HepG2 (cell line): ENCODE measurements around the gene ZNF451. TPM values are rescaled to one million over a fixed set of nuclear protein-coding genes. Genes with fewer than 3 reads are reported as not detected.

ENCODE experiments used
- ATAC-seq: fragments of 200-7000 bp; cut with Tn5 transposase; 3 replicates; pipeline ENCODE4 v1.9.1; 2020; ENCODE audit warnings: mild to moderate bottlenecking, moderate library complexity
- BruUV-seq: library from RNA; stranded (reverse); fragments of 400-500 nt; replicated peaks from 2 replicates; lab custom pipeline; 2021; lab: Mats Ljungman, UMichigan
- CTCF ChIA-PET: fragments of 300-600 bp; formaldehyde crosslinking; extraction: SDS; loops from one replicate; lab custom pipeline; 2021; ENCODE audit warnings: low total read pairs, inconsistent platforms, low intra/inter-chr PET ratio; lab: Yijun Ruan, JAX
- POLR2A ChIA-PET: fragments of 350-600 bp; sonication (Branson Sonifier 250); formaldehyde crosslinking; loops from one replicate; lab custom pipeline; 2020; ENCODE audit warnings: antibody characterized with exemption, inconsistent platforms; lab: Yijun Ruan, JAX
- DNase-seq: peaks from one replicate; pipeline ENCODE4 v3.0.0-alpha.2; 2015; ENCODE audit warnings: low spot score
- FAIRE-seq: peaks from 3 replicates; lab custom pipeline; 2011; peaks lifted over from hg19 to GRCh38; lab: Jason Lieb, UNC
- H2AFZ ChIP-seq: one replicate; pipeline ENCODE4 v1.6.1; 2011; ENCODE audit warnings: low read length, inconsistent platforms
- H3K27ac ChIP-seq: fragments of 300-600 bp; 3 replicates; pipeline ENCODE4 v1.8.0; 2011; ENCODE audit warnings: mixed run types, mild to moderate bottlenecking, mixed read lengths, low read length, inconsistent platforms; ENCODE audit not compliant: insufficient read depth; ENCODE audit errors: extremely low read length
- H3K27me3 ChIP-seq, 2 experiments: fragments of 200-600 bp in 1 of 2; 2 replicates in 1 of 2; 3 replicates in 1 of 2; pipeline versions ENCODE4 v1.6.0 to v1.8.0; 2011; ENCODE audit warnings: low read length in 2 of 2, mild to moderate bottlenecking in 2 of 2, moderate library complexity in 2 of 2, inconsistent platforms in 1 of 2; ENCODE audit not compliant: insufficient read depth in 2 of 2, control insufficient read depth in 1 of 2
- H3K36me3 ChIP-seq, 2 experiments: fragments of 200-600 bp in 1 of 2; replicated peaks in 1 of 2; 2 replicates in 1 of 2; 3 replicates in 1 of 2; pipeline versions ENCODE4 v1.5.1 to v1.8.0; 2011; ENCODE audit warnings: low read length in 2 of 2, inconsistent platforms in 1 of 2; ENCODE audit not compliant: insufficient read depth in 2 of 2, control insufficient read depth in 1 of 2
- H3K4me1 ChIP-seq: 2 replicates; pipeline ENCODE4 v1.5.1; 2012; ENCODE audit warnings: low read length, inconsistent platforms; ENCODE audit not compliant: insufficient read depth
- H3K4me2 ChIP-seq: 2 replicates; pipeline ENCODE4 v1.6.0; 2011; ENCODE audit warnings: low read depth, low read length, inconsistent platforms
- H3K4me3 ChIP-seq, 3 experiments: fragments of 200-600 bp in 1 of 3; sonication (generic), shearing (Covaris generic) in 1 of 3; replicated peaks in 1 of 3; 2 replicates each; pipeline ENCODE4 v1.5.1; 2011 to 2016; ENCODE audit warnings: low read length in 3 of 3, inconsistent platforms in 2 of 3, low read depth in 2 of 3, mild to moderate bottlenecking in 2 of 3, control low read depth in 1 of 3, mixed read lengths in 1 of 3; ENCODE audit not compliant: insufficient read depth in 1 of 3
- H3K79me2 ChIP-seq: one replicate; pipeline ENCODE4 v1.6.1; 2011; ENCODE audit warnings: low read length, inconsistent platforms; ENCODE audit not compliant: insufficient read depth
- H3K9ac ChIP-seq: 2 replicates; pipeline ENCODE4 v1.6.0; 2011; ENCODE audit warnings: mild to moderate bottlenecking, low read depth, low read length, inconsistent platforms; ENCODE audit not compliant: insufficient read depth
- H3K9me3 ChIP-seq: 2 replicates; pipeline ENCODE4 v1.5.1; 2012; ENCODE audit warnings: mild to moderate bottlenecking, low read length
- H4K20me1 ChIP-seq: 2 replicates; pipeline ENCODE4 v1.6.0; 2011; ENCODE audit warnings: inconsistent platforms, mild to moderate bottlenecking, low read length, moderate library complexity; ENCODE audit not compliant: insufficient read depth
- AGO2 ChIP-seq: fragments of 200-400 bp; formaldehyde crosslinking; optimal IDR thresholded peaks from 2 replicates; pipeline ENCODE3; 2017; ENCODE audit warnings: mild to moderate bottlenecking, low read depth, low read length, moderate library complexity
- CENPT ChIP-seq: sonication (generic); formaldehyde crosslinking; IDR thresholded peaks from 2 replicates; pipeline ENCODE4 v1.8.0; 2022; ENCODE audit warnings: low read depth, mild to moderate bottlenecking, moderate library complexity, missing genetic modification reagents
- DPF2 ChIP-seq: sonication (generic); formaldehyde crosslinking; IDR thresholded peaks from 2 replicates; pipeline ENCODE4 v1.4.0; 2020; ENCODE audit warnings: mild to moderate bottlenecking, low read depth, missing genetic modification reagents, borderline replicate concordance
- GABPA ChIP-seq, 2 experiments: IDR thresholded peaks; 2 replicates each; pipeline ENCODE4 v1.6.1; 2011 to 2016; ENCODE audit warnings: low read depth in 2 of 2, low read length in 1 of 2, missing biosample characterization in 1 of 2, missing genetic modification characterization in 1 of 2
- HCFC1 ChIP-seq: fragments of 150-350 bp; IDR thresholded peaks from 2 replicates; pipeline ENCODE4 v1.6.1; 2014; ENCODE audit warnings: low read depth, low read length
- HHEX ChIP-seq: IDR thresholded peaks from 2 replicates; pipeline ENCODE4 v1.6.1; 2016; ENCODE audit warnings: control low read depth
- IRF2 ChIP-seq: IDR thresholded peaks from 2 replicates; pipeline ENCODE4 v1.6.1; 2018; ENCODE audit warnings: missing genetic modification reagents, missing compliant biosample characterization
- LCORL ChIP-seq, 2 experiments: fragments of 450-650 bp in 1 of 2; sonication (generic) in 1 of 2; formaldehyde crosslinking in 1 of 2; IDR thresholded peaks; 2 replicates each; pipeline versions ENCODE4 v1.5.0 to v1.6.1; 2017 to 2020; ENCODE audit warnings: antibody characterized with exemption in 1 of 2, missing genetic modification reagents in 1 of 2
- MXI1 ChIP-seq: IDR thresholded peaks from 3 replicates; pipeline ENCODE4 v1.6.1; 2012; ENCODE audit warnings: low read depth, low read length, inconsistent platforms, borderline replicate concordance
- RAD51 ChIP-seq: fragments of 450-650 bp; IDR thresholded peaks from 2 replicates; pipeline ENCODE4 v1.6.1; 2016; ENCODE audit warnings: borderline replicate concordance
- ZNF274 ChIP-seq: sonication (generic); formaldehyde crosslinking; IDR thresholded peaks from 2 replicates; pipeline ENCODE4 v1.5.1; 2020; ENCODE audit warnings: mild to moderate bottlenecking, missing genetic modification reagents
- ZNF383 ChIP-seq: sonication (generic); formaldehyde crosslinking; IDR thresholded peaks from 2 replicates; pipeline ENCODE4 v1.4.0; 2020; ENCODE audit warnings: missing genetic modification reagents, mild to moderate bottlenecking, borderline replicate concordance
- WGBS: methylation state at CpG from one replicate; pipeline ENCODE4 v1.1.6; 2017; ENCODE audit warnings: low lambda C conversion rate; 5-methylcytosine and 5-hydroxymethylcytosine counted together
- in situ Hi-C: cut with HindIII; loops from 2 replicates; pipeline ENCODE4 v1.10.0; 2017; ENCODE audit warnings: low pct_unique_long_range_greater_than_20kb; ENCODE audit not compliant: extremely low pct_ligation_motif_present
- intact Hi-C: fragments of 100-400 bp; cut with micrococcal nuclease; formaldehyde crosslinking; loops from one replicate; pipeline ENCODE4 v1.10.0; 2022; ENCODE audit not compliant: unreplicated experiment
- polyA plus RNA-seq, 8 experiments: library from polyadenylated mRNA; depleted of rRNA in 3 of 8; stranded (reverse) in 7 of 8; unstranded in 1 of 8; fragments of >200 nt; fragmentation: Illumina TruSeq in 4 of 8; extraction: Trizol in 4 of 8; gene quantifications; 2 replicates each; pipeline versions ENCODE4 v1.2.1 to v1.2.3, GENCODE V29; 2011 to 2016; ENCODE audit warnings: low read depth in 4 of 8, missing spikeins in 1 of 8, mixed read lengths in 1 of 8; ENCODE audit not compliant: insufficient read depth in 1 of 8
- total RNA-seq, 5 experiments: library from RNA; depleted of rRNA; stranded (reverse); fragments of >200 nt; fragmentation: Illumina TruSeq; extraction: Trizol; gene quantifications; 2 replicates each; pipeline ENCODE4 v1.2.3, GENCODE V29; 2016; ENCODE audit warnings: low read depth in 1 of 5
- TF ChIP-seq, protein P1 (sequence below): sonication (generic); formaldehyde crosslinking; IDR thresholded peaks from one replicate; pipeline ENCODE4 v1.5.1; 2020; ENCODE audit warnings: mild to moderate bottlenecking, missing genetic modification reagents; ENCODE audit errors: not compliant biosample characterization
- TF ChIP-seq, protein P2 (sequence below): sonication (generic); formaldehyde crosslinking; IDR thresholded peaks from 2 replicates; pipeline ENCODE4 v1.8.1; 2023; ENCODE audit warnings: mild to moderate bottlenecking, inconsistent platforms, moderate library complexity, missing genetic modification reagents, borderline replicate concordance
- TF ChIP-seq, protein P3 (sequence below): sonication (generic); formaldehyde crosslinking; IDR thresholded peaks from 2 replicates; pipeline ENCODE4 v1.4.0; 2020; ENCODE audit warnings: mild to moderate bottlenecking, low read depth, missing genetic modification reagents

Gene ZNF451
- total and polyA plus RNA-seq, 2 of the 13 experiments (the other 11 are each of a cell fraction or from before 2014, with no cell fraction given) = 32.1 to 65.7 TPM

DNA sequence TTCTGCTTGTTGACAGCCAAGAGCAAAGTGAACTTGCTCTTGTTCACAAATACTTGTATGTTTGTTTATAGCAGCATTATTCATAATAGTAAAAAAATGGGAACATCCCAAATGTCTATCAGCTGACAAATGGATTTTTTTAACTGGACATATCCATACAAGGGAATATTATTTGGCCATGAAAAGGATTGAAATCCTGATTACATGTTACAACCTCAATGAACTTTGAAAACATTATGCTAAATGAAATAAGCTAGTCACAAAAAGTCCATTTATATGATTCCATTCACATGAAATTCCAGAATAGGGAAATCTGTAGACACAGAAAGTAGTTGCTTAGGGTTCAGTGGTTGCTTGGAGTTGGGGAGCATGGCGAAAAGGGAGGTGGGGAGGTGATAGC lies 53.7 kb downstream of the ZNF451 start:
- DNase-seq = no peak
- no peaks in the 10 kb centered on the region for H3K9me3 ChIP-seq
- H3K9ac ChIP-seq = no peak overlapping the region
- CTCF ChIA-PET = no interaction called here
- H3K36me3 ChIP-seq = peaks cover 8 to 27% of the 10 kb centered on the region in 2 experiments
- no peak overlapping the region for H3K27ac ChIP-seq
- POLR2A ChIA-PET = no interaction called here
- ATAC-seq = no peak
- peaks cover 25% of the 10 kb centered on the region for H3K4me1 ChIP-seq
- intact Hi-C loops (loop anchor here (2.0 kb wide), 2 partner anchors 29 to 51 kb away; partner anchors contain the start of gene BAG2), in situ Hi-C loops (no loop called here)
- H3K79me2 ChIP-seq = no peaks in the 10 kb centered on the region
- WGBS = 100% methylated on average over 1 of the region's 1 CpG
- H3K4me3 ChIP-seq = no peak overlapping the region
- no peaks in the 10 kb centered on the region for H3K27me3 ChIP-seq
- H3K4me2 ChIP-seq = no peak overlapping the region
- no TSS peak for BruUV-seq
- no peaks in the 10 kb centered on the region for H4K20me1 ChIP-seq
- H2AFZ ChIP-seq = no peak overlapping the region
- FAIRE-seq = no peak
- TF ChIP-seq LCORL (IDR thresholded peaks at IDR 0.05) = no peak
- TF ChIP-seq LCORL (CRISPR knock-in tag; IDR thresholded peaks at IDR 0.05) = no peak
- TF ChIP-seq, protein P1, sequence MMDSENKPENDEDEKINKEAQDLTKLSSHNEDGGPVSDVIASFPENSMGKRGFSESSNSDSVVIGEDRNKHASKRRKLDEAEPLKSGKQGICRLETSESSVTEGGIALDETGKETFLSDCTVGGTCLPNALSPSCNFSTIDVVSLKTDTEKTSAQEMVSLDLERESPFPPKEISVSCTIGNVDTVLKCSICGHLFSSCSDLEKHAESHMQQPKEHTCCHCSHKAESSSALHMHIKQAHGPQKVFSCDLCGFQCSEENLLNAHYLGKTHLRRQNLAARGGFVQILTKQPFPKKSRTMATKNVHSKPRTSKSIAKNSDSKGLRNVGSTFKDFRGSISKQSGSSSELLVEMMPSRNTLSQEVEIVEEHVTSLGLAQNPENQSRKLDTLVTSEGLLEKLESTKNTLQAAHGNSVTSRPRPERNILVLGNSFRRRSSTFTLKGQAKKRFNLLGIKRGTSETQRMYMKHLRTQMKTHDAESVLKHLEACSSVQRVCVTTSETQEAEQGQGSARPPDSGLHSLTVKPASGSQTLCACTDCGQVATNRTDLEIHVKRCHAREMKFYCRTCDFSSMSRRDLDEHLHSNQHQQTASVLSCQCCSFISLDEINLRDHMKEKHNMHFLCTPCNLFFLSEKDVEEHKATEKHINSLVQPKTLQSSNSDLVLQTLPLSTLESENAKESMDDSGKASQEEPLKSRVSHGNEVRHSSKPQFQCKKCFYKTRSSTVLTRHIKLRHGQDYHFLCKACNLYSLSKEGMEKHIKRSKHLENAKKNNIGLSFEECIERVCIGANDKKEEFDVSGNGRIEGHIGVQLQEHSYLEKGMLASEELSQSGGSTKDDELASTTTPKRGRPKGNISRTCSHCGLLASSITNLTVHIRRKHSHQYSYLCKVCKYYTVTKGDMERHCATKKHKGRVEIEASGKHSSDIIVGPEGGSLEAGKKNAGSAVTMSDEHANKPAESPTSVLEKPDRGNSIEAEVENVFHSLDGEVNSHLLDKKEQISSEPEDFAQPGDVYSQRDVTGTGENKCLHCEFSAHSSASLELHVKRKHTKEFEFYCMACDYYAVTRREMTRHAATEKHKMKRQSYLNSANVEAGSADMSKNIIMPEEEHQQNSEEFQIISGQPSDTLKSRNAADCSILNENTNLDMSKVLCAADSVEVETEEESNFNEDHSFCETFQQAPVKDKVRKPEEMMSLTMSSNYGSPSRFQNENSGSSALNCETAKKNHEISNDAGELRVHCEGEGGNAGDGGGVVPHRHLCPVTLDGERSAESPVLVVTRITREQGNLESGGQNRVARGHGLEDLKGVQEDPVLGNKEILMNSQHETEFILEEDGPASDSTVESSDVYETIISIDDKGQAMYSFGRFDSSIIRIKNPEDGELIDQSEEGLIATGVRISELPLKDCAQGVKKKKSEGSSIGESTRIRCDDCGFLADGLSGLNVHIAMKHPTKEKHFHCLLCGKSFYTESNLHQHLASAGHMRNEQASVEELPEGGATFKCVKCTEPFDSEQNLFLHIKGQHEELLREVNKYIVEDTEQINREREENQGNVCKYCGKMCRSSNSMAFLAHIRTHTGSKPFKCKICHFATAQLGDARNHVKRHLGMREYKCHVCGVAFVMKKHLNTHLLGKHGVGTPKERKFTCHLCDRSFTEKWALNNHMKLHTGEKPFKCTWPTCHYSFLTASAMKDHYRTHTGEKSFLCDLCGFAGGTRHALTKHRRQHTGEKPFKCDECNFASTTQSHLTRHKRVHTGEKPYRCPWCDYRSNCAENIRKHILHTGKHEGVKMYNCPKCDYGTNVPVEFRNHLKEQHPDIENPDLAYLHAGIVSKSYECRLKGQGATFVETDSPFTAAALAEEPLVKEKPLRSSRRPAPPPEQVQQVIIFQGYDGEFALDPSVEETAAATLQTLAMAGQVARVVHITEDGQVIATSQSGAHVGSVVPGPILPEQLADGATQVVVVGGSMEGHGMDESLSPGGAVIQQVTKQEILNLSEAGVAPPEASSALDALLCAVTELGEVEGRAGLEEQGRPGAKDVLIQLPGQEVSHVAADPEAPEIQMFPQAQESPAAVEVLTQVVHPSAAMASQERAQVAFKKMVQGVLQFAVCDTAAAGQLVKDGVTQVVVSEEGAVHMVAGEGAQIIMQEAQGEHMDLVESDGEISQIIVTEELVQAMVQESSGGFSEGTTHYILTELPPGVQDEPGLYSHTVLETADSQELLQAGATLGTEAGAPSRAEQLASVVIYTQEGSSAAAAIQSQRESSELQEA (CRISPR knock-in tag) = no peak
- TF ChIP-seq ZNF383 (CRISPR knock-in tag) = no peak
- no peak for TF ChIP-seq ZNF274
- TF ChIP-seq HHEX = no peak
- no peak for TF ChIP-seq GABPA (IDR thresholded peaks at IDR 0.05; ENCODE audit: low read depth, low read length)
- no peak for TF ChIP-seq GABPA (CRISPR knock-in tag; IDR thresholded peaks at IDR 0.05; ENCODE audit: low read depth)
- TF ChIP-seq HCFC1 = no peak
- TF ChIP-seq, protein P2, sequence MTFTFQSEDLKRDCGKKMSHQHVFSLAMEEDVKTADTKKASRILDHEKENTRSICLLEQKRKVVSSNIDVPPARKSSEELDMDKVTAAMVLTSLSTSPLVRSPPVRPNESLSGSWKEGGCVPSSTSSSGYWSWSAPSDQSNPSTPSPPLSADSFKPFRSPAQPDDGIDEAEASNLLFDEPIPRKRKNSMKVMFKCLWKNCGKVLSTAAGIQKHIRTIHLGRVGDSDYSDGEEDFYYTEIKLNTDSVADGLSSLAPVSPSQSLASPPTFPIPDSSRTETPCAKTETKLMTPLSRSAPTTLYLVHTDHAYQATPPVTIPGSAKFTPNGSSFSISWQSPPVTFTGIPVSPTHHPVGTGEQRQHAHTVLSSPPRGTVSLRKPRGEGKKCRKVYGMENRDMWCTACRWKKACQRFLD (CRISPR knock-in tag) = no peak
- no peak for TF ChIP-seq CENPT
- TF ChIP-seq, protein P3, sequence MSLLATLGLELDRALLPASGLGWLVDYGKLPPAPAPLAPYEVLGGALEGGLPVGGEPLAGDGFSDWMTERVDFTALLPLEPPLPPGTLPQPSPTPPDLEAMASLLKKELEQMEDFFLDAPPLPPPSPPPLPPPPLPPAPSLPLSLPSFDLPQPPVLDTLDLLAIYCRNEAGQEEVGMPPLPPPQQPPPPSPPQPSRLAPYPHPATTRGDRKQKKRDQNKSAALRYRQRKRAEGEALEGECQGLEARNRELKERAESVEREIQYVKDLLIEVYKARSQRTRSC (CRISPR knock-in tag) = no peak
- TF ChIP-seq MXI1 = no peak
- TF ChIP-seq AGO2 = no peak
- no peak for TF ChIP-seq IRF2 (CRISPR knock-in tag)
- TF ChIP-seq DPF2 = no peak
- no peak for TF ChIP-seq RAD51
